PC-9 (cell line): ENCODE data around the gene MAFB.

ENCODE experiments used
- CTCF ChIP-seq: fragments of 200-600 bp; sonication (generic); conservative IDR thresholded peaks from 2 replicates; pipeline ENCODE4 v1.6.1; 2017; ENCODE audit warnings: mixed run types, antibody characterized with exemption, mild to moderate bottlenecking, moderate library complexity
- EZH2 ChIP-seq: fragments of 200-600 bp; sonication (generic); IDR thresholded peaks from 2 replicates; pipeline ENCODE4 v1.8.0; 2017; ENCODE audit warnings: antibody characterized with exemption, low read depth

- no peak for TF ChIP-seq CTCF
- TF ChIP-seq EZH2, result no peak
These were observed 25.7 kb downstream of the MAFB start for GRCh38 chr20:40663304-40663790.
